GM20000 (cell line): ENCODE data around the gene ART5.
"Not testable (repeated sequence)": the region's sequence is repeated elsewhere in the genome, so short reads cannot be mapped to it uniquely, and the experiment has no call there.

Source experiments
- DNase-seq: peaks from one replicate; pipeline ENCODE4 v3.0.0; 2012; ENCODE audit warnings: low spot score
- CTCF ChIP-seq: IDR thresholded peaks from 2 replicates; pipeline ENCODE4 v1.5.1; 2012; ENCODE audit warnings: mild to moderate bottlenecking, control low read depth; ENCODE audit errors: extremely low read depth, missing control alignments

Gene ART5

DNA sequence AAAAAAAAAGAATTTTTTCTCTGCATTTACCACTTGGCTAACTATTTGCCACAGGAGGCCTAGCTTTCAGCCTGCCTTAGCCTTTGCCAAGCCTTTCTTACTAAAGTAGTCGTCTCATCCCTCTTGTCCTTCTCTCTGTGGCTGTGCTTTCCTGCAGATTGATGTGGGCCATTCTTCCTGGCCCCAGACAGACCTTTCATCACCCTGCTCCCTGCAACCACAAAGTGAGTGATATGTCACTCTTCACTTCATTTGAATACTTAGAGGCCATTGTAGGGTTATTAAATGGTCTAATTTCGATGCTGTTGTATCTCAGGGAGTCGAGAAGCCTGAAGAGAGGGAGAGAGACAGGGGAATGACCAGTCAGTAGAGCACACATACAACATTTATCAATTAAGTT lies 37.6 kb downstream of the ART5 start:
- no peak for DNase-seq
- TF ChIP-seq CTCF: no peak

DNA sequence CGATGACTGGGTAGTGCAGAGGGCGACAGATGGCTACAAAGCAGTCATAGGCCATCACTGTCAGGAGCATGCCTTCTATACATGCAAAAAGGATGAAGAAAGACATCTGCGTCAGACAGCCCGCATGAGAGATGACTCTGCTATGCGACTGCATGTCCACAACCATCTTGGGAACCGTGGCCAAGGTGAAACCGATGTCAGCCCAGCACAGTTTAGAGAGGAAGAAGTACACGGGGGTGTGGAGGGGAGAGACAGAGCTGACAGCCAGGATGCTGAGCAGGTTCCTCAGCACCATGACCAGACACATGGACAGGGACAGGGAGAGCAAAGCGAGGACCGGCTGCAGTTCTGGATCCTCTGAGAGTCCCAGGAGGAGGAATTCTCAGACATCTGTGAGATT lies 41.6 kb downstream of the ART5 start:
- not testable (repeated sequence) for DNase-seq

GRCh38 chr11:3597743-3598142 lies 44.0 kb downstream of the ART5 start:
- DNase-seq: not testable (repeated sequence)

DNA sequence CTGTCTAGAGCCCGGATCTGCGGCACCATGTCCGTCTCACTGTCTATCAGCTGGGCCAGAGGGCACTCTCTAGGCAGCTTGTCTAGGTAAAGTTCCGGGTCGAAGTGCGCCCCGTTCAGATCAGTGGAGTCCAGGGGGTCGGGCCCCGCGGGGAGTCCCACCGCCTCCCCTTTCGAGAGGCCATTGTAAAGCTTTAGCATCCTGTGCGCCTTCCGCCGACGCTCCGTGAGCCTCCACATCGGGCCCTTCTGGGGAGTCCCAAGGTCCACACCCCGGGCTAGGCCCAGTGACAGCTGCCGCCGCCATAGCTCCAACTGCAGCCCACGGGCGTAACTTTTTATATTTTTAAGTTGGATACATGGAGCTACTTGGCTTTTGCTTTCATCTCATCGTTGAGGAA lies 50.5 kb downstream of the ART5 start:
- DNase-seq: not testable (repeated sequence)

GRCh38 chr11:3590193-3590592 lies 51.6 kb downstream of the ART5 start:
- DNase-seq: not testable (repeated sequence)

- not testable (repeated sequence) for DNase-seq
Observed at GRCh38 chr11:3588776-3589175, 53.0 kb downstream of the ART5 start.
